ENCODE results near the gene C19orf38.
"Not testable (repeated sequence)": the region's sequence is repeated elsewhere in the genome, so short reads cannot be mapped to it uniquely, and the experiment has no call there.

The C19orf38 gene

GRCh38 chr19:10852098-10852800 lies 4.0 kb downstream of the C19orf38 start:
- peak; percentile 65 for DNase-seq (ENCODE audit: low read depth)

GRCh38 chr19:10852941-10853340 lies 4.7 kb downstream of the C19orf38 start:
- DNase-seq (ENCODE audit: low read depth) = no peak

GRCh38 chr19:10854350-10855089 lies 6.3 kb downstream of the C19orf38 start:
- no peak for DNase-seq (ENCODE audit: low read depth)

GRCh38 chr19:10855879-10856522 lies 7.8 kb downstream of the C19orf38 start:
- no peak for DNase-seq (ENCODE audit: low read depth)

GRCh38 chr19:10856899-10857298 lies 8.7 kb downstream of the C19orf38 start:
- DNase-seq (ENCODE audit: low read depth) = not testable (repeated sequence)

- DNase-seq (ENCODE audit: low read depth) = no peak
These were observed 10.1 kb downstream of the C19orf38 start for GRCh38 chr19:10858204-10858828.

- DNase-seq (ENCODE audit: low read depth) = no peak
These were observed 13.0 kb downstream of the C19orf38 start for GRCh38 chr19:10861103-10861651.

- no peak for DNase-seq (ENCODE audit: low read depth)
These were observed 14.4 kb downstream of the C19orf38 start for GRCh38 chr19:10862561-10863106.

GRCh38 chr19:10863107-10863717 lies 15.0 kb downstream of the C19orf38 start:
- no peak for DNase-seq (ENCODE audit: low read depth)

- peak; percentile 43 for DNase-seq (ENCODE audit: low read depth)
These were observed 16.3 kb downstream of the C19orf38 start for GRCh38 chr19:10864538-10864899.

- no peak for DNase-seq (ENCODE audit: low read depth)
These were observed 18.3 kb downstream of the C19orf38 start for GRCh38 chr19:10866495-10866894.

GRCh38 chr19:10868872-10869547 lies 20.8 kb downstream of the C19orf38 start:
- DNase-seq (ENCODE audit: low read depth) = no peak

GRCh38 chr19:10869872-10870311 lies 21.7 kb downstream of the C19orf38 start:
- not testable (repeated sequence) for DNase-seq (ENCODE audit: low read depth)

GRCh38 chr19:10870501-10870954 lies 22.3 kb downstream of the C19orf38 start:
- DNase-seq (ENCODE audit: low read depth) = no peak

GRCh38 chr19:10870955-10871603 lies 22.9 kb downstream of the C19orf38 start, which contains the start of gene CARM1:
Gene CARM1 (plus strand): TSS chr19:10871553. CDS start chr19:10871703, 150 bp downstream.
- DNase-seq (ENCODE audit: low read depth) = peak; percentile 85

- DNase-seq (ENCODE audit: low read depth) = no peak
These were observed 23.7 kb downstream of the C19orf38 start for GRCh38 chr19:10871711-10872545.

GRCh38 chr19:10872546-10873107 lies 24.4 kb downstream of the C19orf38 start:
- DNase-seq (ENCODE audit: low read depth) = no peak

- DNase-seq (ENCODE audit: low read depth) = no peak
These were observed 25.8 kb downstream of the C19orf38 start for GRCh38 chr19:10874024-10874423.

All from HS-5 (cell line).